ENCODE measurements around the gene C5orf58.
"Not testable (repeated sequence)": the region's sequence is repeated elsewhere in the genome, so short reads cannot be mapped to it uniquely, and the experiment has no call there.

Gene C5orf58

GRCh38 chr5:170238456-170239196 is 5.8 kb downstream of the C5orf58 start (continued):
- TF ChIP-seq ZNF148 (tag by site-specific recombination; IDR thresholded peaks at IDR 0.05; ENCODE audit: borderline replicate concordance) (no peak), ZNF623 (tag by site-specific recombination; IDR thresholded peaks at IDR 0.05) (no peak), GFI1B (tag by site-specific recombination; IDR thresholded peaks at IDR 0.05) (no peak), KLF7 (tag by site-specific recombination; IDR thresholded peaks at IDR 0.05; ENCODE audit: borderline replicate concordance) (no peak), ZNF701 (tag by site-specific recombination; IDR thresholded peaks at IDR 0.05) (no peak), PRDM2 (tag by site-specific recombination; IDR thresholded peaks at IDR 0.05; ENCODE audit: borderline replicate concordance) (no peak), ZNF426 (tag by site-specific recombination; IDR thresholded peaks at IDR 0.05) (no peak), ZNF776 (tag by site-specific recombination; IDR thresholded peaks at IDR 0.05; ENCODE audit: borderline replicate concordance) (no peak), SALL2 (tag by site-specific recombination; IDR thresholded peaks at IDR 0.05; ENCODE audit: borderline replicate concordance) (no peak), ZNF777 (tag by site-specific recombination; IDR thresholded peaks at IDR 0.05; ENCODE audit: borderline replicate concordance) (no peak), ZNF677 (tag by site-specific recombination; IDR thresholded peaks at IDR 0.05) (no peak), ZNF292 (tag by site-specific recombination; IDR thresholded peaks at IDR 0.05; ENCODE audit: borderline replicate concordance, low read depth) (no peak), ZNF280C (tag by site-specific recombination; IDR thresholded peaks at IDR 0.05) (no peak)

GRCh38 chr5:170245436-170245835 is 12.7 kb downstream of the C5orf58 start:
- H3K9me3 ChIP-seq (ENCODE audit: control insufficient read depth, insufficient read depth, low read depth, low read length); POLR2A ChIA-PET; H3K36me3 ChIP-seq (ENCODE audit: control insufficient read depth in 2 of 2, insufficient read depth in 1 of 2, low read length in 2 of 2); H3K4me3 ChIP-seq (ENCODE audit: low read depth, low read length); H3K27ac ChIP-seq (ENCODE audit: extremely low read depth, low read depth, low read length); H3K4me1 ChIP-seq (ENCODE audit: control insufficient read depth, insufficient read depth, low read length): not testable (repeated sequence)
- CTCF ChIA-PET, result interaction anchor here (3.0 kb wide), 1 partner anchor 23 kb away, joined by 17 read pairs; no protein-coding TSS in a partner anchor
